Upper lobe of left lung (tissue), 4 donors: Measurements from ENCODE around the gene LEKR1.

Experiments
- CTCF ChIP-seq, 6 experiments: fragments of 450-650 bp in 4 of 6; fragments of 200-600 bp in 2 of 6; sonication (generic) in 2 of 6; IDR thresholded peaks; one replicate each; pipeline ENCODE4 v1.5.1; 2016 to 2019; ENCODE audit warnings: antibody characterized with exemption in 6 of 6
- POLR2A ChIP-seq, 4 donors: fragments of 450-650 bp; IDR thresholded peaks; one replicate each; pipeline ENCODE4 v1.5.1; 2016 to 2017; ENCODE audit warnings: antibody characterized with exemption in 4 of 4, mild to moderate bottlenecking in 2 of 4

GRCh38 chr3:157063926-157064325 lies 237.8 kb downstream of the LEKR1 start:
- TF ChIP-seq CTCF (IDR thresholded peaks at IDR 0.05) (no peak), POLR2A (IDR thresholded peaks at IDR 0.05) (no peak)
